ENCODE data around the gene NUP107.

The NUP107 gene

DNA sequence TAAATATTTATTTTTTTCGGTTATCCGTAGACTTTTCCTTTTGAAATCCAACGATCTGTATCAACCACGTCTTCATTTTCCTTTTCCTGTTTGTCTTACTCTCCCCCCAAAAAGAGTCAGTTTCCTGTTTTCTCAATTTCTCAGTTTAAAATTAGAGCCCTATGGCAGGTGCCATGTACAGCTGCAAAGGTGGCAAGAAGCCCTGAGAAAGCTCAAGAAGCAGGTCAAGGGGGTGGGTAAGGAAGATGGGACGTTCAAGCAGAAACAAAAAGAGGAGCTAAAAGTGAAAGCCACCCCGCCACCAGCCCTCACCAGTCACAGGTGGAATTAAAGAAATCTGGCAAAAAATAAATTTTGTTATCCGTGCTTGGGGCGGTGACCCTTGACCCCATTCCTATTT, 85.9 kb downstream of the NUP107 start:
- Mint-ChIP-seq H3K36me3 (peaks cover 2% of the 10 kb centered on the region), H3K4me1 (peaks cover 21% of the 10 kb centered on the region), H3K27me3 (no peaks in the 10 kb centered on the region), H3K27ac (peak overlapping the region; percentile 85), H3K9me3 (peaks cover 2% of the 10 kb centered on the region), H3K4me3 (peak overlapping the region; percentile 63)
- DNase-seq (ENCODE audit: low spot score in 2 of 2) (peak in 1 of 2 donors; percentile 7), ATAC-seq (ENCODE audit: low read depth) (peak; percentile 80)

GRCh38 chr12:68773582-68773981, 86.8 kb downstream of the NUP107 start:
- H3K27me3 Mint-ChIP-seq, result no peaks in the 10 kb centered on the region
- H3K9me3 Mint-ChIP-seq, result peaks cover 2% of the 10 kb centered on the region
- ATAC-seq (ENCODE audit: low read depth), result no peak
- H3K4me3 Mint-ChIP-seq, result no peak overlapping the region
- no peak for DNase-seq (ENCODE audit: low spot score in 2 of 2)
- peak overlapping the region; percentile 85 for H3K27ac Mint-ChIP-seq
- peaks cover 2% of the 10 kb centered on the region for H3K36me3 Mint-ChIP-seq
- peaks cover 21% of the 10 kb centered on the region for H3K4me1 Mint-ChIP-seq

GRCh38 chr12:68775121-68775630, 88.4 kb downstream of the NUP107 start:
- Mint-ChIP-seq H3K4me3 (no peak overlapping the region), H3K36me3 (peaks cover 1% of the 10 kb centered on the region), H3K27me3 (no peaks in the 10 kb centered on the region), H3K27ac (no peak overlapping the region), H3K4me1 (peaks cover 17% of the 10 kb centered on the region), H3K9me3 (peaks cover 1% of the 10 kb centered on the region)
- DNase-seq (ENCODE audit: low spot score in 2 of 2) (no peak), ATAC-seq (ENCODE audit: low read depth) (no peak)

DNA sequence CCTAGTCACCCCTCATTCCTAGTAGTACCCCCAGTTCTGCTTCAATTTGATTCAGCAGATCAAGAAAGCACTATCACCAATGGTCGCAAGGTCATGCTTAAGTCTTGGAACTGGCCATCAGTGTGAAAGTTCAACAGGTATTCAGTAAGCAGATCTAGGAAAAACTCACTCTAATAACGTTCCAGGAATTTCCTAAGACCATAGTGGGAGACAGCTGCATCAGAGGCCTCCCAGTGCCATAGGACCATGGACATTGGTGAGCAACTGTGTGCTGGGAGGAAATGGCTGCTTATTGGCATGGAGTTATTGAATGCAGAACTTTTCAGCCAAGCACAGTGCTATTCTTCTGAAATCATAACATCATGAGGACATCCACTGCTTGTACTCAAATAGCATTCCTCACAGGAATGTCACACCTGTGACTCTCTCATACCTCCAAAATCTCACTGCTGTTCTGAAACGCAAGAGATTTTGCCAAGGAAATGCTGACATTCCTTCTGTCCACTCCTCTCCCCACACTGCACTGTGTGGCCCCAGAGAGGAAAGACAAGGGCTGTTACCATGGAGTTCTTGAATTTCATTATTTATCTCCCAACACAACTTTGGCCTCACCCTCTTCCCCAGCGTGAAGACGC, 90.3 kb downstream of the NUP107 start:
- ATAC-seq (ENCODE audit: low read depth) (no peak), DNase-seq (ENCODE audit: low spot score in 2 of 2) (no peak)
- no peaks in the 10 kb centered on the region for H3K27me3 Mint-ChIP-seq
- H3K27ac Mint-ChIP-seq, result no peak overlapping the region
- H3K9me3 Mint-ChIP-seq, result no peaks in the 10 kb centered on the region
- peaks cover 2% of the 10 kb centered on the region for H3K36me3 Mint-ChIP-seq
- no peak overlapping the region for H3K4me3 Mint-ChIP-seq
- H3K4me1 Mint-ChIP-seq, result peaks cover 9% of the 10 kb centered on the region

DNA sequence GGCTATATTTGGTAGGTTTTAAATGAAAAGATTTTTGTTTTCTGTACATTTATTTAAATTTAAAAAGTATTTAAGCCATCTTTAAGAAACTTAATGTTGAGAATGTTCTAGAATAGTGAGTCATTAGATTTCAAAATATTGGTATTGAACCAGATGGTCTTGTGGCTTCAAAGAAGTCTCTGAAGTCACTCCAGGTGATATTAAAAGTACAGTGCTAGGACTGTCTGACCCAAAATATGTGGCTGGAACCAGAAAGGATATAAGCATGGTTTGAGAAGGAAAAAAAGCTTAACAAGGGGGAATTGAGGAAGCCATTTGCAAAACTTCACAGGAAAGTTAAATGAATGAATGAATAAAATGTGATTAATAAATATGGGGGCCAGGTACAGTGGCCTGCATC, 92.5 kb downstream of the NUP107 start:
- H3K36me3 Mint-ChIP-seq, result peaks cover 4% of the 10 kb centered on the region
- H3K9me3 Mint-ChIP-seq, result no peaks in the 10 kb centered on the region
- no peak overlapping the region for H3K4me3 Mint-ChIP-seq
- H3K4me1 Mint-ChIP-seq, result no peaks in the 10 kb centered on the region
- DNase-seq (ENCODE audit: low spot score in 2 of 2), result no peak
- no peaks in the 10 kb centered on the region for H3K27me3 Mint-ChIP-seq
- ATAC-seq (ENCODE audit: low read depth), result no peak
- H3K27ac Mint-ChIP-seq, result no peak overlapping the region

GRCh38 chr12:68780731-68781130, 94.0 kb downstream of the NUP107 start:
- Mint-ChIP-seq H3K27me3 (no peaks in the 10 kb centered on the region), H3K4me3 (no peak overlapping the region), H3K4me1 (no peaks in the 10 kb centered on the region), H3K9me3 (no peaks in the 10 kb centered on the region), H3K36me3 (peaks cover 4% of the 10 kb centered on the region), H3K27ac (no peak overlapping the region)
- DNase-seq (ENCODE audit: low spot score in 2 of 2) (no peak), ATAC-seq (ENCODE audit: low read depth) (no peak)

- no peak for DNase-seq (ENCODE audit: low spot score in 2 of 2)
- Mint-ChIP-seq H3K27ac (peak overlapping the region; percentile 58), H3K4me1 (no peaks in the 10 kb centered on the region), H3K9me3 (no peaks in the 10 kb centered on the region), H3K27me3 (no peaks in the 10 kb centered on the region), H3K4me3 (no peak overlapping the region), H3K36me3 (peaks cover 4% of the 10 kb centered on the region)
- no peak for ATAC-seq (ENCODE audit: low read depth)
These were observed 95.0 kb downstream of the NUP107 start for GRCh38 chr12:68781728-68782127.

DNA sequence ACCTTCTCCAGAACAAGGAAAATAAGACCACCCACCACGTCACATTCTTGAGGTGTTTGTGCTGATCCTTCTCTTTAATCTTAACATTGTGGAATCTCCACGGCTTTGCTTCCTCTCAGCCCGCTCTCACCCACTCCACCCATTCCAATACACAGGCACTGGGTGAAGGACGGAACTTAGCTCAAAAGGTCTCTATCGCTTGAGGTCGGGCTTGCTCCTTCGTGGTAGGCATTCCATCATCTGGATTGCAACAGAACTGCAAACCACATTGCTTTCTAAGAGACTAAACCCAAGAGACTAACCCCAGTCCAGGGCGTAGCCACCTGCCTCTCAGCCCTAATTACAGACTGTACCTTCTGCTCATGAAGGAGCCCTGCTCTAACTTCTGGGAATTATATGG, 97.2 kb downstream of the NUP107 start:
- ATAC-seq (ENCODE audit: low read depth), result no peak
- DNase-seq (ENCODE audit: low spot score in 2 of 2), result no peak
- Mint-ChIP-seq H3K27me3 (no peaks in the 10 kb centered on the region), H3K9me3 (no peaks in the 10 kb centered on the region), H3K27ac (no peak overlapping the region), H3K4me1 (peaks cover 5% of the 10 kb centered on the region), H3K4me3 (no peak overlapping the region), H3K36me3 (peaks cover 4% of the 10 kb centered on the region)

DNA sequence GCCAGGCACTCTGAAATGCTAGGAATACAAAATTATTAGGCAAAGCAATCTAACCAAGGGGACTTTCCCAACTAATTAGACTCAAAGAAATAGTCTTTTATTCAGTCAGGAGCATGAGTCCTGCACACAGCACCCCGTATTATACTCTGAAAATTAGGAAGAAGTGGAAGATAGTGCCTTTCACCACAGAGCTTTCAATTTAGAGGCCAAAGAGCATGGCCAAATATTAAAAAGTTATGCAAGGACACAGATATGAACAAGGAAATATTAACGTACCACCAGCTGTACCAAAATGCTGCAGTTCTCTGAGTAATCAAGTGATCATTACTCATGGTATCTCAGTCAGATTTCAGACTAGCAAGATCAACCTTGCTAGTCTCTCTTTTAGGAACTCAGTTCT, 98.6 kb downstream of the NUP107 start:
- Mint-ChIP-seq H3K27ac (no peak overlapping the region), H3K27me3 (no peaks in the 10 kb centered on the region), H3K4me3 (no peak overlapping the region), H3K4me1 (peaks cover 7% of the 10 kb centered on the region), H3K9me3 (no peaks in the 10 kb centered on the region), H3K36me3 (peaks cover 4% of the 10 kb centered on the region)
- ATAC-seq (ENCODE audit: low read depth) (no peak), DNase-seq (ENCODE audit: low spot score in 2 of 2) (no peak)

- no peak for ATAC-seq (ENCODE audit: low read depth)
- peaks cover 4% of the 10 kb centered on the region for H3K36me3 Mint-ChIP-seq
- H3K4me1 Mint-ChIP-seq, result peaks cover 7% of the 10 kb centered on the region
- no peak overlapping the region for H3K4me3 Mint-ChIP-seq
- no peak overlapping the region for H3K27ac Mint-ChIP-seq
- DNase-seq (ENCODE audit: low spot score in 2 of 2), result no peak
- no peaks in the 10 kb centered on the region for H3K27me3 Mint-ChIP-seq
- H3K9me3 Mint-ChIP-seq, result no peaks in the 10 kb centered on the region
These were observed 99.0 kb downstream of the NUP107 start for GRCh38 chr12:68785823-68786222.

DNA sequence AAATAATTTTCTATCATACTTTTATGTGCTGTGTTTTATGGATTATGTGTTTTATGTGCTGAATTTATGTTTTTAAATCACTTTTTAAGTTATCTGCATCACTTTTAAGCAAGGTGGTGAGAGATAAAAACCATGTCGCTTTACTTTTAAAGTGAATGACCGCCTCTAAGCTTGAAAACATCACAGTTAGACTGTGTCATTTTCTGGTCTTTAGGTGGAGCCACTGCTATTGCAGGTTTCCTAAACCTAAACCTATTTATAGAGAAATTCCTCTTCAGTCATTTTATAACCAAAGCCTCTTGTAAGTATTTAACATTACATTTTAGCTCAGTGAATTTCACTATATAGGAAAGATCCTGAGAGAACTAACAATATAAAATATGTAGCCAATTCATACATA, 100.2 kb downstream of the NUP107 start:
- Mint-ChIP-seq H3K27ac (no peak overlapping the region), H3K9me3 (no peaks in the 10 kb centered on the region), H3K4me3 (no peak overlapping the region), H3K27me3 (no peaks in the 10 kb centered on the region), H3K36me3 (peaks cover 2% of the 10 kb centered on the region), H3K4me1 (peaks cover 7% of the 10 kb centered on the region)
- no peak for DNase-seq (ENCODE audit: low spot score in 2 of 2)
- ATAC-seq (ENCODE audit: low read depth), result no peak

DNA sequence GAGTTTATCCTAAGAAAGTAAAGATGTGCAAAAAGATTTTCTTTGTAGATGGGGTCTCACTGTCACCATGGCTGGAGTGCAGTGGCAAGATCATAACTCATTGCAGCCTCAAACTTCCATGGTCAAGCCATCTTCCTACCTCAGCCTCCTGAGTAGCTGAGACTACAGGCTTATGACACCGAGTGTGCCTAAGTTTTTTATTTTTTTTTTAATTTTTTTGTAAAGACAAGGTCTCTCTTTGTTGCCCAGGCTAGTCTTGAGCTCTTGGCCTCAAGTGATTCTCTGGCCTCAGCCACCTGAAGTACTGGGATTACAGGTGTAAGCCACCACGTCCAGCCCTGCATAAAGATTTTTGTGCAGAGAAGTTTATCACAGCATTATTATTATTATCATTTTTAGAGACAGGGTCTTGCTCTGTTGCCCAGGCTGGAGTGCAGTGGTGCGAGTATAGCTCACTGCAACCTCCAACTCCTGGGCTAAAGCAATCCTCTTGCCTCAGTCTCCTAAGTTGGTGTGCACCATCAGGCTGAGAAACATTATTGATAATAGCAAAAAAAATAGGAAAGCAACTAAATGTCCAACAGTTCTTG, 101.9 kb downstream of the NUP107 start:
- Mint-ChIP-seq H3K27me3 (no peaks in the 10 kb centered on the region), H3K27ac (no peak overlapping the region)
- no peak for DNase-seq (ENCODE audit: low spot score in 2 of 2)

GRCh38 chr12:68789144-68789878, 102.5 kb downstream of the NUP107 start:
- Mint-ChIP-seq H3K27ac (no peak overlapping the region), H3K9me3 (no peaks in the 10 kb centered on the region), H3K36me3 (no peaks in the 10 kb centered on the region), H3K4me1 (peaks cover 7% of the 10 kb centered on the region), H3K4me3 (no peak overlapping the region), H3K27me3 (no peaks in the 10 kb centered on the region)
- ATAC-seq (ENCODE audit: low read depth) (no peak), DNase-seq (ENCODE audit: low spot score in 2 of 2) (no peak)

More for the DNA sequence above, 101.9 kb downstream of the NUP107 start:
- peaks cover 7% of the 10 kb centered on the region for H3K4me1 Mint-ChIP-seq
- no peak for ATAC-seq (ENCODE audit: low read depth)
- no peak overlapping the region for H3K4me3 Mint-ChIP-seq
- H3K36me3 Mint-ChIP-seq, result peaks cover 2% of the 10 kb centered on the region
- H3K9me3 Mint-ChIP-seq, result no peaks in the 10 kb centered on the region

DNA sequence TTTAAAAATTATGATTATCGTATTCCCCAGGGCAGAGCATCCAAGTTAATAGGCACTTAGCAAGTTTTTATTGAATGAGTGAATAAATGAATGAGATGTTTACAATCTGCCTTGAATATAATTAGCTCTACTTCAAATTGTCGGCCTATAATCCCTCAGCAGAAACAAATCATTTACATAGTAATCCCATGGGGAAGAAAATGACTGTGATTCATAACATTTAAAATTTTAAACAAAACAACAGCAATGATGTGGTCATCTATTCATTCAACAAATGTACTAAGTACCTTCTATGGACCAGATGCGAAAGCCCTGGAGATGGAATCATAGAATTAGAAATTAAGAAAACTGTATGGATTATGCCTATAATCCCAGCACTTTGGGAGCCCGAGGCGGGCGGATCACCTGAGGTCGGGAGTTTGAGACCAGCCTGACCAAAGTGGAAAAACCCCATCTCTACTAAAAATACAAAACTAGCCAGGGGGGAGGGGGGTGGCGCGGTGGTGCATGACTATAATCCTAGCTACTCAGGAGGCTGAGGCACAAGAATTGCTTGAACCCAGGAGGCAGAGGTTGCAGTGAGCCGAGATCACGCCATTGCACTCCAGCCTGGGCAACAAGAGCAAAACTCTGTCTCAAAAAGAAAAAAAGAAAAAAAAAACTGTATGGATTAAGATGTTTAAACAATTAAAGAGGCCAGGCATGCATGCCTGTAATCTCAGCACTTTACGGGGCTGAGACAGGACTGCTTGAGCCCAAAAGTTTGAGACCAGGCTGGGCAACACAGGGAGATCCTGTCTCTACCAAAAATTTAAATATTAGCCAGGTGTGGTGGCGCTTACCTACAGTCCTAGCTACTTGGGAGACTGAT, 103.5 kb downstream of the NUP107 start:
- peak overlapping the region; percentile 20 for H3K27ac Mint-ChIP-seq

More for the DNA sequence above, 103.5 kb downstream of the NUP107 start:
- Mint-ChIP-seq H3K27me3 (no peaks in the 10 kb centered on the region), H3K4me3 (no peak overlapping the region), H3K9me3 (no peaks in the 10 kb centered on the region), H3K4me1 (peaks cover 7% of the 10 kb centered on the region), H3K36me3 (no peaks in the 10 kb centered on the region)
- DNase-seq (ENCODE audit: low spot score in 2 of 2), result no peak
- ATAC-seq (ENCODE audit: low read depth), result no peak

All from memory B cell (primary cell).